Measurements from ENCODE around the gene KDM8.
A peak's percentile ranks its signal among the peaks of the same experiment; 100 is the strongest.
"Not testable (repeated sequence)": the region's sequence is repeated elsewhere in the genome, so short reads cannot be mapped to it uniquely, and the experiment has no call there.

The KDM8 gene

GRCh38 chr16:27193300-27193990 lies 9.9 kb upstream of the KDM8 start:
- no peak for DNase-seq

GRCh38 chr16:27195076-27195741 lies 8.1 kb upstream of the KDM8 start:
- no peak for DNase-seq

- DNase-seq, result no peak
These were observed 7.3 kb upstream of the KDM8 start for GRCh38 chr16:27195941-27196595.

- no peak for DNase-seq
These were observed 6.3 kb upstream of the KDM8 start for GRCh38 chr16:27197004-27197403.

- no peak for DNase-seq
These were observed 4.7 kb upstream of the KDM8 start for GRCh38 chr16:27198451-27199234.

GRCh38 chr16:27199235-27199586 lies 4.1 kb upstream of the KDM8 start:
- DNase-seq, result no peak

GRCh38 chr16:27199736-27200135 lies 3.6 kb upstream of the KDM8 start:
- no peak for DNase-seq

GRCh38 chr16:27200914-27201313 lies 2.4 kb upstream of the KDM8 start:
- DNase-seq, result not testable (repeated sequence)

- peak; percentile 83 for DNase-seq
These were observed 311 bp upstream of the KDM8 start for GRCh38 chr16:27202923-27203506.

GRCh38 chr16:27204312-27204915 lies 1.1 kb downstream of the KDM8 start:
- DNase-seq, result no peak

GRCh38 chr16:27205423-27206065 lies 2.2 kb downstream of the KDM8 start:
- DNase-seq, result no peak

GRCh38 chr16:27207121-27207520 lies 3.8 kb downstream of the KDM8 start:
- DNase-seq, result not testable (repeated sequence)

GRCh38 chr16:27208081-27208680 lies 4.9 kb downstream of the KDM8 start:
- no peak for DNase-seq

- DNase-seq, result no peak
These were observed 5.5 kb downstream of the KDM8 start for GRCh38 chr16:27208796-27209195.

- no peak for DNase-seq
These were observed 6.3 kb downstream of the KDM8 start for GRCh38 chr16:27209591-27209990.

GRCh38 chr16:27210174-27210573 lies 6.8 kb downstream of the KDM8 start:
- DNase-seq, result no peak

GRCh38 chr16:27211026-27211425 lies 7.7 kb downstream of the KDM8 start:
- DNase-seq, result no peak

GRCh38 chr16:27214084-27214961 lies 11.0 kb downstream of the KDM8 start:
- DNase-seq, result no peak

- no peak for DNase-seq
These were observed 12.3 kb downstream of the KDM8 start for GRCh38 chr16:27215660-27216059.

GRCh38 chr16:27216297-27216885 lies 13.1 kb downstream of the KDM8 start:
- DNase-seq, result no peak

Measured in NCI-H2171 (cell line).